OCI-LY1 (cell line): ENCODE data around the gene ARFGAP2.

Experiments
- H2AFZ ChIP-seq: fragments of 200-600 bp; sonication (generic), shearing (Covaris generic); 2 replicates; pipeline ENCODE4 v1.6.0; 2014; ENCODE audit warnings: antibody characterized with exemption, mild to moderate bottlenecking, low read length
- H3F3A ChIP-seq: fragments of 200-600 bp; sonication (generic), shearing (Covaris generic); 2 replicates; pipeline ENCODE4 v1.6.0; 2014; ENCODE audit warnings: mild to moderate bottlenecking, antibody characterized with exemption, low read length, moderate library complexity; ENCODE audit not compliant: insufficient read depth
- H3K27ac ChIP-seq: fragments of 200-600 bp; sonication (generic); 2 replicates; pipeline ENCODE4 v1.5.1; 2014; ENCODE audit warnings: low read length, mixed run types, mild to moderate bottlenecking, low read depth; ENCODE audit not compliant: poor library complexity, severe bottlenecking
- H3K27me3 ChIP-seq: fragments of 200-600 bp; sonication (generic); 2 replicates; pipeline ENCODE4 v1.6.0; 2014; ENCODE audit warnings: antibody characterized with exemption, mild to moderate bottlenecking, low read length, moderate library complexity; ENCODE audit not compliant: insufficient read depth
- H3K36me3 ChIP-seq: fragments of 200-600 bp; sonication (generic); 2 replicates; pipeline ENCODE4 v1.6.1; 2014; ENCODE audit warnings: mild to moderate bottlenecking, antibody characterized with exemption, low read length, moderate library complexity, mixed read lengths; ENCODE audit not compliant: insufficient read depth
- H3K4me1 ChIP-seq: fragments of 200-600 bp; sonication (generic); 2 replicates; pipeline ENCODE4 v1.5.1; 2014; ENCODE audit warnings: mild to moderate bottlenecking, low read length, moderate library complexity; ENCODE audit not compliant: insufficient read depth, severe bottlenecking
- H3K4me2 ChIP-seq: fragments of 200-600 bp; sonication (generic), shearing (Covaris generic); 2 replicates; pipeline ENCODE4 v1.6.1; 2014; ENCODE audit warnings: low read length
- H3K4me3 ChIP-seq: fragments of 200-600 bp; sonication (generic); 2 replicates; pipeline ENCODE4 v1.5.1; 2014; ENCODE audit warnings: low read length, low read depth, mild to moderate bottlenecking, mixed read lengths; ENCODE audit not compliant: poor library complexity, severe bottlenecking
- H3K79me2 ChIP-seq: fragments of 200-600 bp; shearing (Covaris generic); 2 replicates; pipeline ENCODE4 v1.6.1; 2016; ENCODE audit warnings: mixed run types, low read length, mixed read lengths; ENCODE audit not compliant: insufficient read depth
- H3K9ac ChIP-seq: fragments of 200-600 bp; sonication (generic), shearing (Covaris generic); 2 replicates; pipeline ENCODE4 v1.6.1; 2014; ENCODE audit warnings: mild to moderate bottlenecking, low read length, mixed read lengths
- H3K9me2 ChIP-seq: fragments of 200-600 bp; sonication (generic), shearing (Covaris generic); 2 replicates; pipeline ENCODE4 v1.6.1; 2014; ENCODE audit warnings: low read depth, mild to moderate bottlenecking, low read length, mixed read lengths
- H3K9me3 ChIP-seq: fragments of 200-600 bp; shearing (Covaris generic); 2 replicates; pipeline ENCODE4 v1.6.1; 2014; ENCODE audit warnings: low read length, mixed read lengths
- H4K20me1 ChIP-seq: fragments of 200-600 bp; sonication (generic), shearing (Covaris generic); 2 replicates; pipeline ENCODE4 v1.6.0; 2016; ENCODE audit warnings: mild to moderate bottlenecking, low read length; ENCODE audit not compliant: insufficient read depth
- EZH2 ChIP-seq: fragments of 200-600 bp; sonication (generic), shearing (Covaris generic); IDR thresholded peaks from 2 replicates; pipeline ENCODE4 v1.8.0; 2017; ENCODE audit warnings: borderline replicate concordance, mixed run types, mild to moderate bottlenecking, antibody characterized with exemption, low read length, moderate library complexity, mixed read lengths
- TF ChIP-seq, protein P1 (sequence below): fragments of 200-600 bp; sonication (generic), shearing (Covaris generic); IDR thresholded peaks from 2 replicates; pipeline ENCODE4 v1.5.1; 2017; ENCODE audit warnings: mild to moderate bottlenecking, antibody characterized with exemption, low read length, moderate library complexity, mixed read lengths

ARFGAP2 gene

DNA sequence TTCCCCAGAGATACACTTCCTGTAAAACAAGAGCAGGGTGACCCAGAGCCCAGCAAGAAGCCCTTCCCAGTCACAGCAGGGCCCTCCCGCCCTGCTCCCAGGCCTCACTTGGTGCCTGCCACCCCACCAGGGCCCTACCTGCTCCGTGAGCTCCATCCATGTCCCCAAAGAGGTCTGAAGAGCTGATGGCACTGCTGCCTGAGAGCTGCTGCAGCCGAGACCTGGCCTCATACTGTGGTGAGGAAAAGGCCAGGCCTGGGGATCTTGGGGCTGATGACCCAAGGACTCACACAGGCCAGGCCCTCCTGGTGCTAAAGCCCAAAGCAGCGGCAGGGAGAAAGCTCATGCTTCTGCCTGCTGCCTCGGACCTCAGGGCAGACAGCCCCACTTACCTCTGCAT, 10.3 kb downstream of the ARFGAP2 start:
- Histone ChIP-seq H4K20me1 (no peaks in the 10 kb centered on the region), H3K4me2 (no peak overlapping the region), H3K9me3 (no peaks in the 10 kb centered on the region), H3K4me1 (no peaks in the 10 kb centered on the region), H3K4me3 (no peak overlapping the region), H3K9me2 (no peaks in the 10 kb centered on the region), H3K27ac (no peak overlapping the region), H3K36me3 (peaks cover 93% of the 10 kb centered on the region), H3K27me3 (no peaks in the 10 kb centered on the region), H2AFZ (no peak overlapping the region), H3K79me2 (peaks cover 6% of the 10 kb centered on the region; the same call in 1 of the 2 replicates), H3F3A (no peaks in the 10 kb centered on the region), H3K9ac (no peak overlapping the region)
- TF ChIP-seq, protein P1, sequence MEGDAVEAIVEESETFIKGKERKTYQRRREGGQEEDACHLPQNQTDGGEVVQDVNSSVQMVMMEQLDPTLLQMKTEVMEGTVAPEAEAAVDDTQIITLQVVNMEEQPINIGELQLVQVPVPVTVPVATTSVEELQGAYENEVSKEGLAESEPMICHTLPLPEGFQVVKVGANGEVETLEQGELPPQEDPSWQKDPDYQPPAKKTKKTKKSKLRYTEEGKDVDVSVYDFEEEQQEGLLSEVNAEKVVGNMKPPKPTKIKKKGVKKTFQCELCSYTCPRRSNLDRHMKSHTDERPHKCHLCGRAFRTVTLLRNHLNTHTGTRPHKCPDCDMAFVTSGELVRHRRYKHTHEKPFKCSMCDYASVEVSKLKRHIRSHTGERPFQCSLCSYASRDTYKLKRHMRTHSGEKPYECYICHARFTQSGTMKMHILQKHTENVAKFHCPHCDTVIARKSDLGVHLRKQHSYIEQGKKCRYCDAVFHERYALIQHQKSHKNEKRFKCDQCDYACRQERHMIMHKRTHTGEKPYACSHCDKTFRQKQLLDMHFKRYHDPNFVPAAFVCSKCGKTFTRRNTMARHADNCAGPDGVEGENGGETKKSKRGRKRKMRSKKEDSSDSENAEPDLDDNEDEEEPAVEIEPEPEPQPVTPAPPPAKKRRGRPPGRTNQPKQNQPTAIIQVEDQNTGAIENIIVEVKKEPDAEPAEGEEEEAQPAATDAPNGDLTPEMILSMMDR, result no peak
- no peak for TF ChIP-seq EZH2

DNA sequence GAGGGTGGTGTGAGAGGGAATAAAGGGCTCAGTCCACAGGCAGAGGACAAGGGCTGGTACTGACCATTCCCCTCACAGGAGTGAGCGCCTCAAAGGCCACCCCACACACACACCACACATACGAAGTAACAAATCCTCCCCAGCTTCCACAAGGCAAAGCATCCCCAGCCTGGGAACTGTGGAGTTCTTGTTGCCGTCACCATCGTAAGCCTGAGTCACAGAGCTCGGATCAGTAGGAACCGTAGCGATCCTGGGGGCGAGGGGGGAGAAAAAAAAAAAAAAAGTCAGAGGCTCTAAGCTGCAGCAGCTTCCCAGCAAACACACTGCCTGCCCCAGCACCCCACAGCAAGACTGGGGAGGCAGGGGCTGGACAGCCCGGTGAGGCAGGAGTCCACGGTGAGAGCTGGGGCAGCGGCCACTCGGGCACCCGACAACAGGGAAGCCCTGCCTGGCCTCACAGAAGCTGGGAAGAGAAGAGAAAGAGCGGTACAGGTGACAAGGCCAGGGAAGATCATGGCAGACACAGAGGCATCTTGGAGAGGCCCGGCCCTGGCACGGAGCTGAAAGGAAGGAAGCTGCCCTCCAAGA, 11.3 kb downstream of the ARFGAP2 start:
- no peak overlapping the region for H3K4me2 ChIP-seq
- no peaks in the 10 kb centered on the region for H3K27me3 ChIP-seq
- H3K36me3 ChIP-seq, result peaks cover 87% of the 10 kb centered on the region
- H3K9me2 ChIP-seq, result no peaks in the 10 kb centered on the region
- H3K79me2 ChIP-seq, result no peaks in the 10 kb centered on the region
- no peaks in the 10 kb centered on the region for H3F3A ChIP-seq
- no peak overlapping the region for H2AFZ ChIP-seq
- H3K9ac ChIP-seq, result no peak overlapping the region
- H4K20me1 ChIP-seq, result no peaks in the 10 kb centered on the region
- H3K9me3 ChIP-seq, result no peaks in the 10 kb centered on the region
- H3K4me3 ChIP-seq, result no peak overlapping the region
- no peak for TF ChIP-seq EZH2
- TF ChIP-seq, protein P1, result no peak
- H3K27ac ChIP-seq, result no peak overlapping the region
- H3K4me1 ChIP-seq, result no peaks in the 10 kb centered on the region

GRCh38 chr11:47164321-47164720, 12.4 kb downstream of the ARFGAP2 start:
- no peaks in the 10 kb centered on the region for H3K9me3 ChIP-seq
- no peak overlapping the region for H3K27ac ChIP-seq
- no peaks in the 10 kb centered on the region for H3K27me3 ChIP-seq
- no peaks in the 10 kb centered on the region for H3K9me2 ChIP-seq
- no peaks in the 10 kb centered on the region for H4K20me1 ChIP-seq
- peaks cover 79% of the 10 kb centered on the region for H3K36me3 ChIP-seq
- TF ChIP-seq EZH2, result no peak
- TF ChIP-seq, protein P1, result no peak
- no peaks in the 10 kb centered on the region for H3K79me2 ChIP-seq
- H2AFZ ChIP-seq, result no peak overlapping the region
- no peak overlapping the region for H3K4me3 ChIP-seq
- H3K4me2 ChIP-seq, result no peak overlapping the region
- no peak overlapping the region for H3K9ac ChIP-seq
- no peaks in the 10 kb centered on the region for H3F3A ChIP-seq
- H3K4me1 ChIP-seq, result no peaks in the 10 kb centered on the region
